ENCODE data around the gene DPYSL3. TPM values are rescaled to one million over a fixed set of nuclear protein-coding genes. Genes with fewer than 3 reads are reported as not detected.

The DPYSL3 gene
- total RNA-seq, 4 donors from 2014 or later, result 121 to 213 (median 168) TPM

DNA sequence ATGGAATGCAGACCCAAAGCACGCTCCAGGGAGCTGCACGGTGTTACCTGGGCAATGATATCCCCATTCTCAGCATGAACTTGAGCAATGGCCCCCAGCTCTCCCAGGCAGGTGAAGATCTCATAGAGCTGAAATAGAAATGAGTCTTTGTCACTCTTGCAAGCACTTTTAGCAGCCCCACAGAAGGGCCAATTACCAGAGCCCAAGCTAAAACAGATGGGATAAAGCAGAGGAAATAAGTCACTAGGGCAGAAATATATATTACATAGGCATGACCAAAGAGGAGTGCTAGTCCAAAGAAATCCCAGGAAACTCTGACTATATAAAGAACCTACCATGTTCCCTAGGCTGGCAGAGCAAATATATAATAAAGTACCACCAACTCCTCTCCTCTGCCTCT lies 97.3 kb downstream of the DPYSL3 start:
- no peak for DNase-seq
- Histone ChIP-seq H3K36me3 (no peaks in the 10 kb centered on the region), H3K27ac (peak overlapping the region; percentile 79 to 83), H3K9me3 (no peaks in the 10 kb centered on the region), H3K4me3 (no peak overlapping the region), H3K27me3 (no peaks in the 10 kb centered on the region), H3K4me1 (peaks cover 0 to 14% of the 10 kb centered on the region in 2 donors)
- TF ChIP-seq, protein P1, sequence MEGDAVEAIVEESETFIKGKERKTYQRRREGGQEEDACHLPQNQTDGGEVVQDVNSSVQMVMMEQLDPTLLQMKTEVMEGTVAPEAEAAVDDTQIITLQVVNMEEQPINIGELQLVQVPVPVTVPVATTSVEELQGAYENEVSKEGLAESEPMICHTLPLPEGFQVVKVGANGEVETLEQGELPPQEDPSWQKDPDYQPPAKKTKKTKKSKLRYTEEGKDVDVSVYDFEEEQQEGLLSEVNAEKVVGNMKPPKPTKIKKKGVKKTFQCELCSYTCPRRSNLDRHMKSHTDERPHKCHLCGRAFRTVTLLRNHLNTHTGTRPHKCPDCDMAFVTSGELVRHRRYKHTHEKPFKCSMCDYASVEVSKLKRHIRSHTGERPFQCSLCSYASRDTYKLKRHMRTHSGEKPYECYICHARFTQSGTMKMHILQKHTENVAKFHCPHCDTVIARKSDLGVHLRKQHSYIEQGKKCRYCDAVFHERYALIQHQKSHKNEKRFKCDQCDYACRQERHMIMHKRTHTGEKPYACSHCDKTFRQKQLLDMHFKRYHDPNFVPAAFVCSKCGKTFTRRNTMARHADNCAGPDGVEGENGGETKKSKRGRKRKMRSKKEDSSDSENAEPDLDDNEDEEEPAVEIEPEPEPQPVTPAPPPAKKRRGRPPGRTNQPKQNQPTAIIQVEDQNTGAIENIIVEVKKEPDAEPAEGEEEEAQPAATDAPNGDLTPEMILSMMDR (IDR thresholded peaks at IDR 0.05), result no peak
- no peak for TF ChIP-seq POLR2A (IDR thresholded peaks at IDR 0.05)
- intact Hi-C loops (cut with DNase I; ENCODE audit: low total_unique reads), result no loop called here

- Histone ChIP-seq H3K4me3 (no peak overlapping the region), H3K27me3 (no peaks in the 10 kb centered on the region), H3K4me1 (peaks cover 4 to 14% of the 10 kb centered on the region in 2 donors), H3K27ac (peak overlapping the region; percentile 79 to 83), H3K36me3 (no peaks in the 10 kb centered on the region), H3K9me3 (no peaks in the 10 kb centered on the region)
- intact Hi-C loops (cut with DNase I; ENCODE audit: low total_unique reads), result no loop called here
- TF ChIP-seq, protein P1 (IDR thresholded peaks at IDR 0.05), result no peak
- no peak for TF ChIP-seq POLR2A (IDR thresholded peaks at IDR 0.05)
- no peak for DNase-seq
Measured at GRCh38 chr5:147411359-147412319, 98.2 kb downstream of the DPYSL3 start.

- Histone ChIP-seq H3K4me1 (peaks cover 5 to 14% of the 10 kb centered on the region in 2 donors), H3K27ac (peak overlapping the region; percentile 79 to 83), H3K27me3 (no peaks in the 10 kb centered on the region), H3K4me3 (no peak overlapping the region), H3K9me3 (no peaks in the 10 kb centered on the region), H3K36me3 (no peaks in the 10 kb centered on the region)
- intact Hi-C loops (cut with DNase I; ENCODE audit: low total_unique reads), result no loop called here
- peak; percentile 34 to 46 for DNase-seq
- TF ChIP-seq POLR2A (IDR thresholded peaks at IDR 0.05), result no peak
- TF ChIP-seq, protein P1 (IDR thresholded peaks at IDR 0.05), result no peak
Measured at GRCh38 chr5:147410496-147411358, 99.1 kb downstream of the DPYSL3 start.

GRCh38 chr5:147408980-147409379 lies 100.9 kb downstream of the DPYSL3 start:
- H3K36me3 ChIP-seq, result no peaks in the 10 kb centered on the region

More at GRCh38 chr5:147408980-147409379, 100.9 kb downstream of the DPYSL3 start:
- H3K4me1 ChIP-seq, result peaks cover 5 to 20% of the 10 kb centered on the region in 2 donors
- no peaks in the 10 kb centered on the region for H3K27me3 ChIP-seq
- DNase-seq, result no peak
- H3K4me3 ChIP-seq, result no peak overlapping the region
- intact Hi-C loops (cut with DNase I; ENCODE audit: low total_unique reads), result no loop called here
- H3K9me3 ChIP-seq, result no peaks in the 10 kb centered on the region
- peak overlapping the region; percentile 83 to 96 for H3K27ac ChIP-seq
- TF ChIP-seq POLR2A (IDR thresholded peaks at IDR 0.05), result no peak
- TF ChIP-seq, protein P1 (IDR thresholded peaks at IDR 0.05), result no peak
